Calu3 (cell line): ENCODE measurements around the gene RABEP1. TPM values are rescaled to one million over a fixed set of nuclear protein-coding genes. Genes with fewer than 3 reads are reported as not detected.

Experiments
- BruUV-seq: library from RNA; stranded (reverse); fragments of 400-500 nt; replicated peaks from 2 replicates; lab custom pipeline; 2021; lab: Mats Ljungman, UMichigan
- CTCF ChIA-PET: fragments of 300-600 bp; sonication (Branson Sonifier 250); formaldehyde crosslinking; loops from one replicate; lab custom pipeline; 2022; ENCODE audit warnings: antibody characterized with exemption; lab: Charles Lee
- DNase-seq: peaks from one replicate; pipeline ENCODE4 v3.0.0; 2022
- H3K27ac Mint-ChIP-seq: one replicate; pipeline ENCODE4 v1.8.0; 2022; ENCODE audit warnings: mixed read lengths; ENCODE audit not compliant: unreplicated experiment
- H3K27me3 Mint-ChIP-seq: one replicate; pipeline ENCODE4 v1.8.0; 2022; ENCODE audit warnings: mixed read lengths; ENCODE audit not compliant: unreplicated experiment
- H3K36me3 Mint-ChIP-seq: one replicate; pipeline ENCODE4 v1.8.0; 2022; ENCODE audit warnings: mild to moderate bottlenecking, moderate library complexity, mixed read lengths; ENCODE audit not compliant: insufficient read depth, unreplicated experiment
- H3K4me1 Mint-ChIP-seq: one replicate; pipeline ENCODE4 v1.8.0; 2022; ENCODE audit warnings: mild to moderate bottlenecking, low read depth, mixed read lengths; ENCODE audit not compliant: unreplicated experiment
- H3K4me3 Mint-ChIP-seq: one replicate; pipeline ENCODE4 v1.8.0; 2022; ENCODE audit warnings: mild to moderate bottlenecking, low read depth, moderate library complexity, mixed read lengths; ENCODE audit not compliant: unreplicated experiment
- H3K9me3 Mint-ChIP-seq: one replicate; pipeline ENCODE4 v1.8.0; 2022; ENCODE audit warnings: low read depth, mixed read lengths; ENCODE audit not compliant: unreplicated experiment
- CTCF ChIP-seq: fragments of 200-600 bp; IDR thresholded peaks from one replicate; pipeline ENCODE4 v1.8.0; 2022; ENCODE audit warnings: antibody characterized with exemption; ENCODE audit not compliant: unreplicated experiment
- intact Hi-C: fragments of 100-400 bp; cut with micrococcal nuclease; formaldehyde crosslinking; loops from one replicate; pipeline ENCODE4 v1.10.0; 2022; ENCODE audit not compliant: unreplicated experiment
- total RNA-seq: library from RNA; stranded (reverse); gene quantifications from 2 replicates; pipeline ENCODE4 v1.2.3, GENCODE V29; 2022

RABEP1 gene
- total RNA-seq, 1 experiment from 2014 or later, result 33.5 TPM

- no peak for DNase-seq
- no TSS peak for BruUV-seq
- Mint-ChIP-seq H3K27me3 (no peaks in the 10 kb centered on the region), H3K4me1 (no peaks in the 10 kb centered on the region), H3K9me3 (no peaks in the 10 kb centered on the region), H3K4me3 (no peak overlapping the region), H3K27ac (no peak overlapping the region), H3K36me3 (no peaks in the 10 kb centered on the region)
- intact Hi-C loops, result no loop called here
- TF ChIP-seq CTCF, result no peak
- CTCF ChIA-PET, result no interaction called here
Measured at GRCh38 chr17:5241861-5242671, 40.0 kb upstream of the RABEP1 start.

GRCh38 chr17:5247621-5248020 is 34.5 kb upstream of the RABEP1 start:
- Mint-ChIP-seq H3K4me1 (no peaks in the 10 kb centered on the region), H3K36me3 (no peaks in the 10 kb centered on the region), H3K9me3 (no peaks in the 10 kb centered on the region), H3K27ac (no peak overlapping the region), H3K27me3 (no peaks in the 10 kb centered on the region), H3K4me3 (no peak overlapping the region)
- BruUV-seq, result no TSS peak
- CTCF ChIA-PET, result interaction anchor here (1.2 kb wide), 1 partner anchor 60 kb away, joined by 9 read pairs; no protein-coding TSS in a partner anchor
- TF ChIP-seq CTCF, result no peak
- intact Hi-C loops, result no loop called here
- no peak for DNase-seq

- no peak for DNase-seq
- H3K27ac Mint-ChIP-seq, result no peak overlapping the region
Measured at GRCh38 chr17:5248821-5249479, 33.1 kb upstream of the RABEP1 start.

GRCh38 chr17:5249615-5250014 is 32.5 kb upstream of the RABEP1 start:
- Mint-ChIP-seq H3K36me3 (no peaks in the 10 kb centered on the region), H3K27me3 (no peaks in the 10 kb centered on the region), H3K9me3 (no peaks in the 10 kb centered on the region), H3K4me1 (no peaks in the 10 kb centered on the region), H3K4me3 (no peak overlapping the region), H3K27ac (no peak overlapping the region)
- no peak for TF ChIP-seq CTCF
- CTCF ChIA-PET, result no interaction called here
- DNase-seq, result peak; percentile 58
- BruUV-seq, result no TSS peak
- intact Hi-C loops, result loop anchor here (1.0 kb wide), 1 partner anchor 58 kb away; no protein-coding TSS in a partner anchor

More at GRCh38 chr17:5248821-5249479, 33.1 kb upstream of the RABEP1 start:
- TF ChIP-seq CTCF, result no peak
- intact Hi-C loops, result loop anchor here (1.0 kb wide), 1 partner anchor 58 kb away; no protein-coding TSS in a partner anchor
- H3K9me3 Mint-ChIP-seq, result no peaks in the 10 kb centered on the region
- no peak overlapping the region for H3K4me3 Mint-ChIP-seq
- CTCF ChIA-PET, result interaction anchor here (1.2 kb wide), 1 partner anchor 59 kb away, joined by 9 read pairs; no protein-coding TSS in a partner anchor
- H3K27me3 Mint-ChIP-seq, result no peaks in the 10 kb centered on the region
- no TSS peak for BruUV-seq
- no peaks in the 10 kb centered on the region for H3K4me1 Mint-ChIP-seq
- H3K36me3 Mint-ChIP-seq, result no peaks in the 10 kb centered on the region
